Brain microvascular endothelial cell (primary cell): ENCODE data around the gene ZC3H18.
A peak's percentile ranks its signal among the peaks of the same experiment; 100 is the strongest.

Experiments used
- DNase-seq: peaks from one replicate; pipeline ENCODE4 v3.0.0-alpha.2; 2020
- H3K27ac ChIP-seq: fragments of 250-450 bp; sonication (Bioruptor Pico); 2 replicates; pipeline ENCODE4 v1.5.1; 2020; ENCODE audit warnings: mild to moderate bottlenecking, moderate library complexity
- H3K27me3 ChIP-seq: fragments of 250-450 bp; sonication (Bioruptor Pico); replicated peaks from 2 replicates; pipeline ENCODE4 v1.5.1; 2020; ENCODE audit warnings: mild to moderate bottlenecking
- H3K36me3 ChIP-seq: fragments of 250-450 bp; sonication (Bioruptor Pico); replicated peaks from 2 replicates; pipeline ENCODE4 v1.5.1; 2020; ENCODE audit warnings: mild to moderate bottlenecking
- H3K4me3 ChIP-seq: 2 replicates; pipeline ENCODE4 v1.5.1; 2011; ENCODE audit warnings: low read depth, mild to moderate bottlenecking, control low read depth, low read length, moderate library complexity
- CTCF ChIP-seq: IDR thresholded peaks from 2 replicates; pipeline ENCODE4 v1.5.1; 2011; ENCODE audit warnings: low read depth, mild to moderate bottlenecking, moderate library complexity, low read length, control low read depth, inconsistent platforms; ENCODE audit errors: missing control alignments
- in situ Hi-C: cut with HindIII; loops from 2 replicates; pipeline ENCODE4 v1.10.0; 2017; ENCODE audit warnings: low sequenced_read_pairs, low pct_ligation_motif_present

ZC3H18 gene

GRCh38 chr16:88568710-88569613 lies 1.2 kb upstream of the ZC3H18 start:
- TF ChIP-seq CTCF = no peak
- in situ Hi-C loops = no loop called here
- Histone ChIP-seq H3K4me3 (peak overlapping the region; percentile 78), H3K27ac (no peak overlapping the region), H3K27me3 (no peaks in the 10 kb centered on the region), H3K36me3 (peaks cover 4% of the 10 kb centered on the region)
- DNase-seq = no peak

GRCh38 chr16:88569614-88569984 lies 604 bp upstream of the ZC3H18 start:
- TF ChIP-seq CTCF = no peak
- Histone ChIP-seq H3K4me3 (peak overlapping the region; percentile 78), H3K27ac (peak overlapping the region; percentile 0), H3K36me3 (peaks cover 4% of the 10 kb centered on the region), H3K27me3 (no peaks in the 10 kb centered on the region)
- in situ Hi-C loops = no loop called here
- no peak for DNase-seq

GRCh38 chr16:88570691-88571092 lies 489 bp downstream of the ZC3H18 start:
- H3K27me3 ChIP-seq = no peaks in the 10 kb centered on the region
- DNase-seq = no peak
- peak overlapping the region; percentile 82 for H3K4me3 ChIP-seq
- H3K27ac ChIP-seq = peak overlapping the region; percentile 63
- peaks cover 7% of the 10 kb centered on the region for H3K36me3 ChIP-seq
- TF ChIP-seq CTCF = no peak
- in situ Hi-C loops = no loop called here

GRCh38 chr16:88575251-88575650 lies 5.0 kb downstream of the ZC3H18 start:
- no peak for TF ChIP-seq CTCF
- H3K27me3 ChIP-seq = no peaks in the 10 kb centered on the region
- in situ Hi-C loops = no loop called here
- H3K36me3 ChIP-seq = peaks cover 36% of the 10 kb centered on the region
- no peak overlapping the region for H3K4me3 ChIP-seq
- no peak overlapping the region for H3K27ac ChIP-seq
- DNase-seq = no peak

- no peak for DNase-seq
- in situ Hi-C loops = no loop called here
- TF ChIP-seq CTCF = no peak
- Histone ChIP-seq H3K27me3 (no peaks in the 10 kb centered on the region), H3K36me3 (peaks cover 37% of the 10 kb centered on the region), H3K4me3 (no peak overlapping the region), H3K27ac (no peak overlapping the region)
These were observed 6.1 kb downstream of the ZC3H18 start for GRCh38 chr16:88576307-88576706.

GRCh38 chr16:88577166-88577565 lies 7.0 kb downstream of the ZC3H18 start:
- in situ Hi-C loops = no loop called here

More at GRCh38 chr16:88577166-88577565, 7.0 kb downstream of the ZC3H18 start:
- Histone ChIP-seq H3K27me3 (no peaks in the 10 kb centered on the region), H3K36me3 (peaks cover 42% of the 10 kb centered on the region), H3K27ac (no peak overlapping the region), H3K4me3 (no peak overlapping the region)
- TF ChIP-seq CTCF = no peak
- no peak for DNase-seq
